WTC11 (cell line): Measurements from ENCODE around the gene ARVCF. TPM values are rescaled to one million over a fixed set of nuclear protein-coding genes. Genes with fewer than 3 reads are reported as not detected.

ENCODE experiments used
- ATAC-seq: fragments of 200-7000 bp; cut with Tn5 transposase; 2 replicates; pipeline ENCODE4 v1.10.0; 2021; ENCODE audit warnings: mild to moderate bottlenecking, moderate library complexity
- CTCF ChIA-PET: fragments of 300-600 bp; sonication (Branson Sonifier 250); formaldehyde crosslinking; loops from one replicate; lab custom pipeline; 2021; ENCODE audit warnings: antibody characterized with exemption; lab: Charles Lee
- POLR2A ChIA-PET: fragments of 350-600 bp; sonication (Branson Sonifier 250); formaldehyde crosslinking; loops from one replicate; lab custom pipeline; 2021; ENCODE audit warnings: antibody characterized with exemption; lab: Charles Lee
- DNase-seq: peaks from one replicate; pipeline ENCODE4 v3.0.0; 2021; ENCODE audit warnings: low spot score
- H3K27ac Mint-ChIP-seq: 2 replicates; pipeline ENCODE4 v1.8.0; 2021; ENCODE audit warnings: mixed read lengths
- H3K27me3 Mint-ChIP-seq: 2 replicates; pipeline ENCODE4 v1.8.0; 2021; ENCODE audit warnings: low read depth, mild to moderate bottlenecking, moderate library complexity, mixed read lengths
- H3K36me3 Mint-ChIP-seq: 2 replicates; pipeline ENCODE4 v1.8.0; 2021; ENCODE audit warnings: mixed read lengths
- H3K4me1 Mint-ChIP-seq: 2 replicates; pipeline ENCODE4 v1.8.0; 2022; ENCODE audit warnings: mixed read lengths
- H3K4me3 Mint-ChIP-seq: 2 replicates; pipeline ENCODE4 v1.8.0; 2021; ENCODE audit warnings: mild to moderate bottlenecking, moderate library complexity, mixed read lengths
- H3K9me3 Mint-ChIP-seq: 2 replicates; pipeline ENCODE4 v1.8.0; 2021; ENCODE audit warnings: mixed read lengths
- CREM ChIP-seq: sonication (generic); formaldehyde crosslinking; IDR thresholded peaks from 2 replicates; pipeline ENCODE4 v1.8.1; 2022; ENCODE audit warnings: mild to moderate bottlenecking, missing genetic modification reagents, moderate library complexity
- E2F1 ChIP-seq: sonication (generic); formaldehyde crosslinking; IDR thresholded peaks from 2 replicates; pipeline ENCODE4 v1.8.0; 2022; ENCODE audit warnings: mild to moderate bottlenecking, missing genetic modification reagents
- E2F4 ChIP-seq: sonication (generic); formaldehyde crosslinking; IDR thresholded peaks from 2 replicates; pipeline ENCODE4 v1.8.1; 2022; ENCODE audit warnings: low read depth, mild to moderate bottlenecking, moderate library complexity, missing genetic modification reagents, borderline replicate concordance
- FOXP1 ChIP-seq: sonication (generic); formaldehyde crosslinking; IDR thresholded peaks from 2 replicates; pipeline ENCODE4 v1.8.0; 2022; ENCODE audit warnings: missing genetic modification reagents, mild to moderate bottlenecking, moderate library complexity, borderline replicate concordance
- GABPB1 ChIP-seq: sonication (generic); formaldehyde crosslinking; IDR thresholded peaks from 2 replicates; pipeline ENCODE4 v1.8.1; 2023; ENCODE audit warnings: mild to moderate bottlenecking, missing genetic modification reagents
- HMGXB4 ChIP-seq: sonication (generic); formaldehyde crosslinking; IDR thresholded peaks from 2 replicates; pipeline ENCODE4 v1.8.1; 2023; ENCODE audit warnings: mild to moderate bottlenecking, moderate library complexity, missing genetic modification reagents
- IRF1 ChIP-seq: sonication (generic); formaldehyde crosslinking; IDR thresholded peaks from 2 replicates; pipeline ENCODE4 v1.8.0; 2023; ENCODE audit warnings: missing genetic modification reagents
- MLX ChIP-seq: sonication (generic); formaldehyde crosslinking; IDR thresholded peaks from 2 replicates; pipeline ENCODE4 v1.8.1; 2023; ENCODE audit warnings: mild to moderate bottlenecking, missing genetic modification reagents, moderate library complexity
- MYBL2 ChIP-seq: sonication (generic); formaldehyde crosslinking; IDR thresholded peaks from 2 replicates; pipeline ENCODE4 v1.8.1; 2023; ENCODE audit warnings: mild to moderate bottlenecking, moderate library complexity, missing genetic modification reagents
- NFYB ChIP-seq: sonication (generic); formaldehyde crosslinking; conservative IDR thresholded peaks from 2 replicates; pipeline ENCODE4 v1.8.0; 2022; ENCODE audit warnings: low read depth, missing genetic modification reagents
- PRDM15 ChIP-seq: sonication (generic); formaldehyde crosslinking; IDR thresholded peaks from 2 replicates; pipeline ENCODE4 v1.8.0; 2022; ENCODE audit warnings: missing genetic modification reagents
- PREB ChIP-seq: sonication (generic); formaldehyde crosslinking; IDR thresholded peaks from 2 replicates; pipeline ENCODE4 v1.8.1; 2022; ENCODE audit warnings: mild to moderate bottlenecking, missing genetic modification reagents, moderate library complexity, borderline replicate concordance
- RORB ChIP-seq: fragments of 250-450 bp; sonication (Bioruptor Pico); IDR thresholded peaks from 2 replicates; pipeline ENCODE4 v1.9.0; 2021; ENCODE audit warnings: mild to moderate bottlenecking
- SOX15 ChIP-seq: fragments of 250-450 bp; sonication (Bioruptor Pico); IDR thresholded peaks from 2 replicates; pipeline ENCODE4 v1.9.0; 2021; ENCODE audit warnings: mild to moderate bottlenecking
- STAT6 ChIP-seq: sonication (generic); formaldehyde crosslinking; conservative IDR thresholded peaks from 2 replicates; pipeline ENCODE4 v1.8.1; 2023; ENCODE audit warnings: mild to moderate bottlenecking, low read depth, missing genetic modification reagents, moderate library complexity
- TCF7 ChIP-seq: sonication (generic); formaldehyde crosslinking; IDR thresholded peaks from 2 replicates; pipeline ENCODE4 v1.8.0; 2022; ENCODE audit warnings: mild to moderate bottlenecking, low read depth, missing genetic modification reagents, moderate library complexity
- TEAD1 ChIP-seq: sonication (generic); formaldehyde crosslinking; IDR thresholded peaks from 2 replicates; pipeline ENCODE4 v1.8.0; 2022; ENCODE audit warnings: mild to moderate bottlenecking, missing genetic modification reagents
- ZNF138 ChIP-seq: sonication (generic); formaldehyde crosslinking; conservative IDR thresholded peaks from 2 replicates; pipeline ENCODE4 v1.8.1; 2022; ENCODE audit warnings: mild to moderate bottlenecking, moderate library complexity, missing genetic modification reagents
- ZNF232 ChIP-seq: sonication (generic); formaldehyde crosslinking; IDR thresholded peaks from 2 replicates; pipeline ENCODE4 v1.8.0; 2022; ENCODE audit warnings: mild to moderate bottlenecking, missing genetic modification reagents
- ZNF263 ChIP-seq: sonication (generic); formaldehyde crosslinking; IDR thresholded peaks from 2 replicates; pipeline ENCODE4 v1.8.1; 2022; ENCODE audit warnings: low read depth, mild to moderate bottlenecking, moderate library complexity, missing genetic modification reagents
- ZNF416 ChIP-seq: fragments of 250-450 bp; sonication (Bioruptor Pico); IDR thresholded peaks from 2 replicates; pipeline ENCODE4 v1.9.0; 2021; ENCODE audit warnings: mild to moderate bottlenecking, inconsistent platforms
- ZNF423 ChIP-seq: fragments of 250-450 bp; sonication (Bioruptor Pico); IDR thresholded peaks from 2 replicates; pipeline ENCODE4 v2.1.2; 2022; ENCODE audit warnings: mild to moderate bottlenecking, moderate library complexity
- total RNA-seq: library from RNA; stranded (reverse); gene quantifications from 3 replicates; pipeline ENCODE4 v1.2.3, GENCODE V29; 2021

Gene ARVCF
- total RNA-seq, 1 experiment from 2014 or later, result 65.4 TPM

GRCh38 chr22:20046730-20047129 is 30.1 kb upstream of the ARVCF start:
- CTCF ChIA-PET, result no interaction called here
- Mint-ChIP-seq H3K36me3 (peaks cover 22% of the 10 kb centered on the region), H3K27ac (no peak overlapping the region), H3K9me3 (peaks cover 14% of the 10 kb centered on the region), H3K4me3 (no peak overlapping the region), H3K4me1 (no peaks in the 10 kb centered on the region), H3K27me3 (no peaks in the 10 kb centered on the region)
- DNase-seq, result no peak
- POLR2A ChIA-PET, result no interaction called here
- no peak for ATAC-seq
- no peak for TF ChIP-seq ZNF263 (CRISPR knock-in tag)
- TF ChIP-seq SOX15 (CRISPR knock-in tag), result no peak
- no peak for TF ChIP-seq ZNF423
- TF ChIP-seq ZNF416 (CRISPR knock-in tag), result no peak

GRCh38 chr22:20044495-20045151 is 28.0 kb upstream of the ARVCF start:
- Mint-ChIP-seq H3K4me3 (no peak overlapping the region), H3K4me1 (no peaks in the 10 kb centered on the region), H3K36me3 (peaks cover 20% of the 10 kb centered on the region), H3K9me3 (peaks cover 14% of the 10 kb centered on the region), H3K27ac (no peak overlapping the region), H3K27me3 (no peaks in the 10 kb centered on the region)
- no peak for DNase-seq
- CTCF ChIA-PET, result no interaction called here
- TF ChIP-seq E2F1 (CRISPR knock-in tag) (no peak), PRDM15 (CRISPR knock-in tag) (no peak), ZNF138 (CRISPR knock-in tag) (no peak), PREB (CRISPR knock-in tag) (no peak), MYBL2 (CRISPR knock-in tag) (no peak), HMGXB4 (CRISPR knock-in tag) (no peak), ZNF232 (CRISPR knock-in tag) (no peak), MLX (CRISPR knock-in tag) (no peak), CREM (CRISPR knock-in tag) (no peak), TCF7 (CRISPR knock-in tag) (no peak), GABPB1 (CRISPR knock-in tag) (no peak), NFYB (CRISPR knock-in tag) (no peak), RORB (CRISPR knock-in tag) (no peak), STAT6 (CRISPR knock-in tag) (no peak), TEAD1 (CRISPR knock-in tag) (no peak), IRF1 (CRISPR knock-in tag) (no peak), E2F4 (no peak), FOXP1 (CRISPR knock-in tag) (no peak)
- ATAC-seq, result no peak
- POLR2A ChIA-PET, result no interaction called here
